Memory B cell (primary cell): Measurements from ENCODE around the gene LPP.

Experiments used
- ATAC-seq: fragments of 150-1000 bp; cut with Tn5 transposase; 2 replicates; pipeline ENCODE4 v1.10.0; 2021; ENCODE audit warnings: low read depth, mild to moderate bottlenecking, moderate library complexity
- DNase-seq, 2 donors: peaks; one replicate each; pipeline ENCODE4 v3.0.0; 2022; ENCODE audit warnings: low spot score in 2 of 2
- H3K27ac Mint-ChIP-seq: one replicate; pipeline ENCODE4 v1.8.0; 2022; ENCODE audit warnings: mild to moderate bottlenecking, moderate library complexity, mixed read lengths
- H3K27me3 Mint-ChIP-seq: one replicate; pipeline ENCODE4 v1.8.0; 2022; ENCODE audit warnings: mixed read lengths
- H3K36me3 Mint-ChIP-seq: one replicate; pipeline ENCODE4 v1.8.0; 2022; ENCODE audit warnings: mild to moderate bottlenecking, mixed read lengths
- H3K4me1 Mint-ChIP-seq: one replicate; pipeline ENCODE4 v1.8.0; 2022; ENCODE audit warnings: mixed read lengths
- H3K4me3 Mint-ChIP-seq: one replicate; pipeline ENCODE4 v1.8.0; 2022; ENCODE audit warnings: mild to moderate bottlenecking, moderate library complexity, mixed read lengths
- H3K9me3 Mint-ChIP-seq: one replicate; pipeline ENCODE4 v1.8.0; 2022; ENCODE audit warnings: mixed read lengths

The LPP gene

DNA sequence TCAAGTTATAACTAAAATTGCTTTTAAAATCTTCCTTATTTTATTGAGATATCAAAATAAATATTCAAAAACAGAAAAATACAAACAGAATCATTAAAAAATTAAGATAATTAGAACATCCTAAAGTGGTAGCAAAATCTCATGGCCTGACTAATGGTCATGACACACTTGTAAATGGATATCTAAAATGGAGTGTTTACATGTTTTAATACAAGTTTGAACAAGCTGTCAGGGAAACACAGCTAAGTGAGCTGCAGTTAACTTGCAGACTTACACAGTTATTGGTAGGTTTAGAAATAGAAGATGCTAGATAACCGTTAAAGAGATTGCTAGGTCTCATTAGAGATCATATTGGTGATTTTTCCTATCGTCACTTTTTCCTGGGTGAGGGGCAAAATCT, 242.3 kb downstream of the LPP start:
- H3K27me3 Mint-ChIP-seq = no peaks in the 10 kb centered on the region
- H3K4me1 Mint-ChIP-seq = peaks cover 55% of the 10 kb centered on the region
- ATAC-seq = no peak
- DNase-seq = no peak
- no peaks in the 10 kb centered on the region for H3K9me3 Mint-ChIP-seq
- peaks cover 2% of the 10 kb centered on the region for H3K36me3 Mint-ChIP-seq
- no peak overlapping the region for H3K4me3 Mint-ChIP-seq
- H3K27ac Mint-ChIP-seq = peak overlapping the region; percentile 97

- peaks cover 2% of the 10 kb centered on the region for H3K36me3 Mint-ChIP-seq
- H3K27ac Mint-ChIP-seq = peak overlapping the region; percentile 97
- H3K9me3 Mint-ChIP-seq = no peaks in the 10 kb centered on the region
- peaks cover 54% of the 10 kb centered on the region for H3K4me1 Mint-ChIP-seq
- H3K4me3 Mint-ChIP-seq = peak overlapping the region; percentile 84
- DNase-seq (no peak), ATAC-seq (no peak)
- no peaks in the 10 kb centered on the region for H3K27me3 Mint-ChIP-seq
Measured at GRCh38 chr3:188396900-188397299, 242.9 kb downstream of the LPP start.

- peak overlapping the region; percentile 84 for H3K4me3 Mint-ChIP-seq
- peaks cover 58% of the 10 kb centered on the region for H3K4me1 Mint-ChIP-seq
- peak overlapping the region; percentile 97 for H3K27ac Mint-ChIP-seq
- H3K36me3 Mint-ChIP-seq = peaks cover 2% of the 10 kb centered on the region
- H3K27me3 Mint-ChIP-seq = no peaks in the 10 kb centered on the region
- ATAC-seq = no peak
- no peak for DNase-seq
- peaks cover 2% of the 10 kb centered on the region for H3K9me3 Mint-ChIP-seq
Measured at GRCh38 chr3:188397766-188398705, 244.1 kb downstream of the LPP start.

GRCh38 chr3:188400494-188401243, 246.7 kb downstream of the LPP start:
- Mint-ChIP-seq H3K27ac (peak overlapping the region; percentile 97), H3K36me3 (peaks cover 2% of the 10 kb centered on the region), H3K9me3 (peaks cover 2% of the 10 kb centered on the region), H3K4me3 (peak overlapping the region; percentile 25), H3K27me3 (no peaks in the 10 kb centered on the region), H3K4me1 (peaks cover 57% of the 10 kb centered on the region)
- peak in 1 of 2 donors; percentile 51 for DNase-seq
- peak; percentile 84 for ATAC-seq

DNA sequence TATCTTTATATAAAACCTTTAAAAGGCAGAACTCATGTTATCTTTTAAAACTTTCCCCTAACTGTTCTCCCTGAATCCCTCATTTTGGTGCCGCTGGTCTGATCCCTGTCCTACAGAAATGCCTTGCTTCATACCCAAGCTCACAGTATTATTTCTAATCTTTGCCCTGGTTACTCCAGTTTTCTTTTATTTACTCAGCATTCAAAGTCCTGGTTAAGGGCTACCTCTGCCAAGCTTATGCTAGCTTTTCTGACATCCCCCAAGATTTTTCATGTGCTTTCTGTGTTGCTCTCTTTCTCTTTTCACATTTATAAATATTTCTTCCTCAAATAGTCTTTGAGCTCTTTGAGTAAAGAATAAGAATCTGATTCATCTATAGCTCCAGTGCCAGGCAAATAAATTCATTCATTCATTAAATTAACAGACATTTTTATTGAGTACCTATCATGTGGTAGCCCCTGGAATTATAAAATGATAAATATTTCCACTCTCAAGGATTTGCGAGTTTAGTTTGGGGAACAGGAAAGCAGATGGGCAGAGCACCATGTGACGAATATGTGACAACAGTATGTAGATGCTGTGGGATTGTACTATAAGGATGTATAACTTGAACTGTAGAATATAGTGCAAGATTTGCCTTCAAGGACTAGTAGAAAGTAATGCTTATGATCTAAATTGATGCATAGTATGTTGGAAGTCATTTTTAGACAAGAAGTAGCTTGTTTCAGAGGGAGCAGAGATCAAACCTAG, 247.5 kb downstream of the LPP start:
- Mint-ChIP-seq H3K4me1 (peaks cover 57% of the 10 kb centered on the region), H3K27me3 (no peaks in the 10 kb centered on the region), H3K36me3 (peaks cover 4% of the 10 kb centered on the region), H3K27ac (peak overlapping the region; percentile 97), H3K4me3 (no peak overlapping the region), H3K9me3 (peaks cover 2% of the 10 kb centered on the region)
- DNase-seq (no peak), ATAC-seq (no peak)

GRCh38 chr3:188402229-188402628, 248.3 kb downstream of the LPP start:
- DNase-seq (no peak), ATAC-seq (no peak)
- Mint-ChIP-seq H3K27ac (peak overlapping the region; percentile 10), H3K4me3 (no peak overlapping the region), H3K4me1 (peaks cover 53% of the 10 kb centered on the region), H3K36me3 (peaks cover 10% of the 10 kb centered on the region), H3K27me3 (no peaks in the 10 kb centered on the region), H3K9me3 (peaks cover 2% of the 10 kb centered on the region)

- Mint-ChIP-seq H3K4me3 (no peak overlapping the region), H3K4me1 (peaks cover 44% of the 10 kb centered on the region), H3K27me3 (no peaks in the 10 kb centered on the region), H3K36me3 (peaks cover 14% of the 10 kb centered on the region), H3K9me3 (peaks cover 2% of the 10 kb centered on the region), H3K27ac (no peak overlapping the region)
- ATAC-seq (no peak), DNase-seq (no peak)
Measured at GRCh38 chr3:188403404-188403803, 249.4 kb downstream of the LPP start.

DNA sequence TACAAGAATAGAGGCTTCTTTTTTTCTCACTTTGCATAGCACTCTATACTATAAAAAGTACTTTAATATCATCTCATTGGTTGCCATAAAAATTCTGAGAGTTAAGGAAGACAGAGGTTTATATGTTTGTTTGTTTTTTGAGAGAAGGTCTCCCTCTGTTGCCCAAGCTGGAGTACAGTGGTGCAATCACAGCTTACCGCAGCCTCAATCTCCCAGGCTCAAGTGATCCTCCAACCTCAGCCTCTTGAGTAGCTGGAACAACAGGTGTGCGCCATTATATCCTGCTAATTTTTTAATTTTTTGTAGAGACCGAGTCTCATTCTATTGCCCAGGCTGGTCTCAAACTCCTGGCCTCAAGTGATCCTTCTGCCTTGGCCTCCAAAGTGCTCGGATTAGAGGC, 250.2 kb downstream of the LPP start:
- peaks cover 36% of the 10 kb centered on the region for H3K4me1 Mint-ChIP-seq
- no peak overlapping the region for H3K4me3 Mint-ChIP-seq
- H3K27ac Mint-ChIP-seq = no peak overlapping the region
- no peak for DNase-seq
- H3K36me3 Mint-ChIP-seq = peaks cover 15% of the 10 kb centered on the region
- H3K27me3 Mint-ChIP-seq = no peaks in the 10 kb centered on the region
- peaks cover 2% of the 10 kb centered on the region for H3K9me3 Mint-ChIP-seq
- ATAC-seq = no peak

- ATAC-seq (no peak), DNase-seq (no peak)
- Mint-ChIP-seq H3K27me3 (no peaks in the 10 kb centered on the region), H3K4me1 (peaks cover 34% of the 10 kb centered on the region), H3K27ac (no peak overlapping the region), H3K36me3 (peaks cover 15% of the 10 kb centered on the region), H3K4me3 (no peak overlapping the region), H3K9me3 (peaks cover 2% of the 10 kb centered on the region)
Measured at GRCh38 chr3:188404701-188405100, 250.7 kb downstream of the LPP start.

GRCh38 chr3:188407158-188407880, 253.4 kb downstream of the LPP start:
- H3K4me1 Mint-ChIP-seq = peaks cover 23% of the 10 kb centered on the region
- DNase-seq (no peak), ATAC-seq (no peak)
- no peak overlapping the region for H3K27ac Mint-ChIP-seq
- H3K36me3 Mint-ChIP-seq = peaks cover 17% of the 10 kb centered on the region
- H3K9me3 Mint-ChIP-seq = peaks cover under 1% of the 10 kb centered on the region
- H3K27me3 Mint-ChIP-seq = no peaks in the 10 kb centered on the region
- H3K4me3 Mint-ChIP-seq = no peak overlapping the region

DNA sequence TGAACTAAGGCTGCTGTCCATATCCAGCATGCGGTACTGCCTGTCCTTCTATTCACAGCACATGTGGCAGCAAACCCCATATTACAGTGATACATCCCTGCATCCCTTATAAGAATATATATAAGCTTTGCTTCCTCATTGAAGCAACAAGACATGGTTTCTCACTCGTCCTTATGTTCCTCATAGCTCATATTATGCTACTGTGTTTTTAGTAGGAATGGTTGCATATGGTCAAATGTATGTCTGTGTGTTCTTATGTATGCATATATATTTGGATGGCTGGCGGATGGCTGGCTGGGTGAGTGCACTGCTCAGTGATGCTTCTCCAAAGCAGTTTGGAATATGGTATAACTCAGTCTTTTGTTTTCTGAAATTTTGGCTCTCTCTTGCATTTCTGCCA, 254.9 kb downstream of the LPP start:
- Mint-ChIP-seq H3K27me3 (no peaks in the 10 kb centered on the region), H3K4me1 (peaks cover 14% of the 10 kb centered on the region), H3K4me3 (no peak overlapping the region), H3K36me3 (peaks cover 17% of the 10 kb centered on the region), H3K9me3 (no peaks in the 10 kb centered on the region), H3K27ac (no peak overlapping the region)
- no peak for DNase-seq
- ATAC-seq = no peak

GRCh38 chr3:188411750-188412149, 257.8 kb downstream of the LPP start:
- ATAC-seq (no peak), DNase-seq (no peak)
- Mint-ChIP-seq H3K9me3 (no peaks in the 10 kb centered on the region), H3K4me3 (no peak overlapping the region), H3K4me1 (peaks cover 14% of the 10 kb centered on the region), H3K36me3 (peaks cover 12% of the 10 kb centered on the region), H3K27me3 (no peaks in the 10 kb centered on the region), H3K27ac (no peak overlapping the region)

DNA sequence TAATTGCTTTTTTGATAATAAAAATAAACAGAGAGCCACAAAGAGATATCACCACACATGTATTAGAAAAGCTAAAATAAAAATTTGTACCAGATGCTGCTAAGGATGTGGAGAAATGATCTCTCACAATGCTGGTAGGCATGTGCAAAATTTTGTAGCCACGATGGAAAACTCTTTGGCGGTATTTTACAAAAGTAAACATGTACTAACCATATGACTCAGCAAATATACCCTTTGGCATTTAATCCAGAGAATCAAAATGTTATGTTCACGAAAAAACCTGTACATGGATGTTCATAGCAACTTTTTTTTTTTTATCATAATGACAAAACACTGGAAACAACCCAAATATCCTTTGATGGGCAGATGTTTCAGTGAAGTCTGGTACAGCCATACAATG, 261.2 kb downstream of the LPP start:
- H3K36me3 Mint-ChIP-seq = peaks cover 4% of the 10 kb centered on the region
- no peaks in the 10 kb centered on the region for H3K27me3 Mint-ChIP-seq
- no peak overlapping the region for H3K27ac Mint-ChIP-seq
- H3K4me1 Mint-ChIP-seq = peaks cover 23% of the 10 kb centered on the region
- ATAC-seq = no peak
- no peak for DNase-seq
- no peak overlapping the region for H3K4me3 Mint-ChIP-seq
- H3K9me3 Mint-ChIP-seq = no peaks in the 10 kb centered on the region
